HCT116 (cell line): ENCODE results near the gene CBX7. TPM values are rescaled to one million over a fixed set of nuclear protein-coding genes. Genes with fewer than 3 reads are reported as not detected.

Source experiments
- ATAC-seq: fragments of 200-7000 bp; cut with Tn5 transposase; 2 replicates; pipeline ENCODE4 v1.9.1; 2020; ENCODE audit warnings: mild to moderate bottlenecking, moderate library complexity
- BruUV-seq: library from RNA; stranded (reverse); fragments of 400-500 nt; replicated peaks from 2 replicates; lab custom pipeline; 2021; lab: Mats Ljungman, UMichigan
- CTCF ChIA-PET: fragments of 300-600 bp; sonication (Branson Sonifier 250); formaldehyde crosslinking; loops from one replicate; lab custom pipeline; 2021; ENCODE audit warnings: antibody characterized with exemption; lab: Charles Lee
- POLR2A ChIA-PET: fragments of 300-600, 350-600 bp; sonication (Branson Sonifier 250); formaldehyde crosslinking; loops from one replicate; lab custom pipeline; 2021; ENCODE audit warnings: antibody characterized with exemption; lab: Charles Lee
- RAD21 ChIA-PET, 2 experiments: fragments of 300-600 bp; sonication (Branson Sonifier 250); formaldehyde crosslinking; loops; one replicate each; lab custom pipeline; 2023; ENCODE audit warnings: low total read pairs in 2 of 2; ENCODE audit not compliant: uncharacterized antibody in 2 of 2, unreplicated experiment in 2 of 2, low non-redundant PET in 1 of 2; lab: Charles Lee
- DNase-seq: peaks from one replicate; pipeline ENCODE4 v3.0.0-alpha.2; 2010; ENCODE audit warnings: low read depth, low spot score
- H2AFZ ChIP-seq: fragments of 200-600 bp; shearing (Covaris generic), sonication (generic); 2 replicates; pipeline ENCODE4 v1.6.1; 2017; ENCODE audit warnings: low read depth, mixed run types, mixed read lengths, antibody characterized with exemption, low read length; ENCODE audit not compliant: poor library complexity, severe bottlenecking
- H3K27ac ChIP-seq: 2 replicates; pipeline ENCODE4 v1.5.1; 2012; ENCODE audit warnings: low read depth, low read length
- H3K27me3 ChIP-seq: fragments of 200-600 bp; sonication (generic); 2 replicates; pipeline ENCODE4 v1.6.1; 2016; ENCODE audit warnings: mixed run types, low read length, mixed read lengths; ENCODE audit not compliant: insufficient read depth
- H3K36me3 ChIP-seq, 2 experiments: fragments of 200-500 bp in 1 of 2; fragments of 200-600 bp in 1 of 2; sonication (Bioruptor generic) in 1 of 2; sonication (generic) in 1 of 2; 2 replicates each; pipeline versions ENCODE4 v1.5.1 to v1.6.1; 2014 to 2016; ENCODE audit warnings: low read length in 2 of 2, inconsistent platforms in 1 of 2, mixed read lengths in 1 of 2, mixed run types in 1 of 2; ENCODE audit not compliant: insufficient read depth in 2 of 2, control insufficient read depth in 1 of 2
- H3K4me1 ChIP-seq, 2 experiments: fragments of 200-600 bp in 1 of 2; sonication (generic) in 1 of 2; 2 replicates each; pipeline versions ENCODE4 v1.5.1 to v1.6.1; 2012 to 2017; ENCODE audit warnings: low read length in 2 of 2, inconsistent platforms in 1 of 2, mild to moderate bottlenecking in 1 of 2, mixed read lengths in 1 of 2, mixed run types in 1 of 2, moderate library complexity in 1 of 2; ENCODE audit not compliant: insufficient read depth in 2 of 2, control insufficient read depth in 1 of 2
- H3K4me2 ChIP-seq: fragments of 200-600 bp; sonication (generic); 2 replicates; pipeline ENCODE4 v1.6.1; 2017; ENCODE audit warnings: mixed run types, low read length, mixed read lengths
- H3K4me3 ChIP-seq, 2 experiments: fragments of 200-600 bp in 1 of 2; sonication (generic) in 1 of 2; replicated peaks in 1 of 2; 2 replicates each; pipeline ENCODE4 v1.5.1; 2011 to 2016; ENCODE audit warnings: low read length in 2 of 2, control low read depth in 1 of 2, low read depth in 1 of 2, mild to moderate bottlenecking in 1 of 2, mixed read lengths in 1 of 2, mixed run types in 1 of 2
- H3K79me2 ChIP-seq: fragments of 200-600 bp; sonication (generic); 2 replicates; pipeline ENCODE4 v1.6.1; 2017; ENCODE audit warnings: mild to moderate bottlenecking, mixed run types, low read length, moderate library complexity, mixed read lengths; ENCODE audit not compliant: insufficient read depth
- H3K9ac ChIP-seq: fragments of 200-600 bp; sonication (generic); 2 replicates; pipeline ENCODE4 v1.6.1; 2016; ENCODE audit warnings: low read length, mixed read lengths
- H3K9me2 ChIP-seq: fragments of 200-600 bp; sonication (generic), shearing (Covaris generic); 2 replicates; pipeline ENCODE4 v1.6.1; 2017; ENCODE audit warnings: mixed run types, mild to moderate bottlenecking, moderate library complexity; ENCODE audit not compliant: insufficient read depth
- H3K9me3 ChIP-seq, 2 experiments: fragments of 200-500 bp in 1 of 2; fragments of 200-600 bp in 1 of 2; sonication (Bioruptor generic) in 1 of 2; sonication (generic) in 1 of 2; 2 replicates each; pipeline ENCODE4 v1.6.1; 2014 to 2017; ENCODE audit warnings: low read length in 2 of 2, mixed read lengths in 2 of 2, inconsistent platforms in 1 of 2, low read depth in 1 of 2, mild to moderate bottlenecking in 1 of 2, mixed run types in 1 of 2, moderate library complexity in 1 of 2; ENCODE audit not compliant: control insufficient read depth in 1 of 2, insufficient read depth in 1 of 2
- H4K20me1 ChIP-seq: fragments of 200-600 bp; sonication (generic), shearing (Covaris generic); 2 replicates; pipeline ENCODE4 v1.6.1; 2017; ENCODE audit warnings: mixed run types, mild to moderate bottlenecking, moderate library complexity; ENCODE audit not compliant: insufficient read depth
- CBX3 ChIP-seq: IDR thresholded peaks from 2 replicates; pipeline ENCODE4 v1.6.1; 2012; ENCODE audit warnings: low read depth
- CEBPB ChIP-seq: IDR thresholded peaks from 2 replicates; pipeline ENCODE4 v1.6.1; 2012; ENCODE audit warnings: low read depth
- EGR1 ChIP-seq: IDR thresholded peaks from 2 replicates; pipeline ENCODE4 v1.6.1; 2012; ENCODE audit warnings: low read depth
- ELF1 ChIP-seq: IDR thresholded peaks from 2 replicates; pipeline ENCODE4 v1.6.1; 2012; ENCODE audit warnings: low read depth, borderline replicate concordance
- EZH2phosphoT487 ChIP-seq: fragments of 200-600 bp; IDR thresholded peaks from 2 replicates; pipeline ENCODE4 v1.6.1; 2018; ENCODE audit warnings: antibody characterized with exemption, borderline replicate concordance
- POLR2AphosphoS5 ChIP-seq: IDR thresholded peaks from 2 replicates; pipeline ENCODE4 v1.6.1; 2011; ENCODE audit warnings: mild to moderate bottlenecking, low read depth, low read length, moderate library complexity
- SIN3A ChIP-seq: IDR thresholded peaks from 2 replicates; pipeline ENCODE4 v1.6.1; 2012; ENCODE audit warnings: low read depth
- SP1 ChIP-seq: IDR thresholded peaks from 2 replicates; pipeline ENCODE4 v1.6.1; 2012; ENCODE audit warnings: low read depth
- TCF7L2 ChIP-seq: IDR thresholded peaks from 2 replicates; pipeline ENCODE4 v1.7.0; 2011; ENCODE audit warnings: borderline replicate concordance, inconsistent platforms; ENCODE audit not compliant: insufficient read depth, insufficient read length; ENCODE audit errors: extremely low read depth
- YY1 ChIP-seq: IDR thresholded peaks from 2 replicates; pipeline ENCODE4 v1.6.1; 2011; ENCODE audit warnings: low read length, low read depth, moderate library complexity, mild to moderate bottlenecking; ENCODE audit not compliant: insufficient replicate concordance; ENCODE audit errors: extremely low read depth
- intact Hi-C: fragments of 100-400 bp; cut with micrococcal nuclease; formaldehyde crosslinking; loops from 2 replicates; pipeline ENCODE4 v1.10.0; 2022
- total RNA-seq: library from RNA; stranded (reverse); gene quantifications from one replicate; pipeline ENCODE4 v1.2.1, GENCODE V29; 2021; ENCODE audit not compliant: unreplicated experiment
- TF ChIP-seq, protein P1 (sequence below): IDR thresholded peaks from 2 replicates; pipeline ENCODE4 v1.6.1; 2012; ENCODE audit warnings: low read depth
- TF ChIP-seq, protein P2 (sequence below): IDR thresholded peaks from 2 replicates; pipeline ENCODE4 v1.6.1; 2011; ENCODE audit warnings: mild to moderate bottlenecking, low read length, moderate library complexity; ENCODE audit not compliant: insufficient replicate concordance; ENCODE audit errors: extremely low read depth
- TF ChIP-seq, protein P3 (sequence below): IDR thresholded peaks from 2 replicates; pipeline ENCODE4 v1.6.1; 2012

The CBX7 gene
- total RNA-seq, 1 experiment from 2014 or later: 20.1 TPM

DNA sequence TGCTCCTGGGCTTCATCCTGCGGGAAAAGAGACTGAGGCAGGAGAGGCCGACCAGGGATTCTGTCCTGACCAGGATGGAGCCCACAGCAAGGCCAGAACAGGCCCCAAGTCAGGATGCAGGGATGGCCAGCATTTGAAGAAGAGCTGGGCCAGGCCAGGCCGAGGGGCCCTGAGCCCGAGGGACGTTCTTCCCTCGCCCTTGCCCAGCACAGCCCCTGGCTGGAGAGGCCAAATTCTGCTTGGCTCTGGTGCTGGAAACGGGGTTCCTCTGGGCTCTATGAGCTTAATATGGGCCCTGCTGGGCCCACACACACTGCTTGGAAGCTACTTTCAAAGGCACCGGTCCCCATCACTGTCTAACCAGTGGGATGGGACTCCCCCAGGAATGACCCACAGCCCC is 67.8 kb downstream of the CBX7 start:
- TF ChIP-seq EGR1 (no peak), TCF7L2 (no peak), ELF1 (no peak), EZH2phosphoT487 (no peak), POLR2AphosphoS5 (no peak), SP1 (no peak), SIN3A (no peak), YY1 (no peak), CBX3 (no peak), CEBPB (no peak)
- TF ChIP-seq, protein P1, sequence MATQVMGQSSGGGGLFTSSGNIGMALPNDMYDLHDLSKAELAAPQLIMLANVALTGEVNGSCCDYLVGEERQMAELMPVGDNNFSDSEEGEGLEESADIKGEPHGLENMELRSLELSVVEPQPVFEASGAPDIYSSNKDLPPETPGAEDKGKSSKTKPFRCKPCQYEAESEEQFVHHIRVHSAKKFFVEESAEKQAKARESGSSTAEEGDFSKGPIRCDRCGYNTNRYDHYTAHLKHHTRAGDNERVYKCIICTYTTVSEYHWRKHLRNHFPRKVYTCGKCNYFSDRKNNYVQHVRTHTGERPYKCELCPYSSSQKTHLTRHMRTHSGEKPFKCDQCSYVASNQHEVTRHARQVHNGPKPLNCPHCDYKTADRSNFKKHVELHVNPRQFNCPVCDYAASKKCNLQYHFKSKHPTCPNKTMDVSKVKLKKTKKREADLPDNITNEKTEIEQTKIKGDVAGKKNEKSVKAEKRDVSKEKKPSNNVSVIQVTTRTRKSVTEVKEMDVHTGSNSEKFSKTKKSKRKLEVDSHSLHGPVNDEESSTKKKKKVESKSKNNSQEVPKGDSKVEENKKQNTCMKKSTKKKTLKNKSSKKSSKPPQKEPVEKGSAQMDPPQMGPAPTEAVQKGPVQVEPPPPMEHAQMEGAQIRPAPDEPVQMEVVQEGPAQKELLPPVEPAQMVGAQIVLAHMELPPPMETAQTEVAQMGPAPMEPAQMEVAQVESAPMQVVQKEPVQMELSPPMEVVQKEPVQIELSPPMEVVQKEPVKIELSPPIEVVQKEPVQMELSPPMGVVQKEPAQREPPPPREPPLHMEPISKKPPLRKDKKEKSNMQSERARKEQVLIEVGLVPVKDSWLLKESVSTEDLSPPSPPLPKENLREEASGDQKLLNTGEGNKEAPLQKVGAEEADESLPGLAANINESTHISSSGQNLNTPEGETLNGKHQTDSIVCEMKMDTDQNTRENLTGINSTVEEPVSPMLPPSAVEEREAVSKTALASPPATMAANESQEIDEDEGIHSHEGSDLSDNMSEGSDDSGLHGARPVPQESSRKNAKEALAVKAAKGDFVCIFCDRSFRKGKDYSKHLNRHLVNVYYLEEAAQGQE: no peak
- TF ChIP-seq, protein P2, sequence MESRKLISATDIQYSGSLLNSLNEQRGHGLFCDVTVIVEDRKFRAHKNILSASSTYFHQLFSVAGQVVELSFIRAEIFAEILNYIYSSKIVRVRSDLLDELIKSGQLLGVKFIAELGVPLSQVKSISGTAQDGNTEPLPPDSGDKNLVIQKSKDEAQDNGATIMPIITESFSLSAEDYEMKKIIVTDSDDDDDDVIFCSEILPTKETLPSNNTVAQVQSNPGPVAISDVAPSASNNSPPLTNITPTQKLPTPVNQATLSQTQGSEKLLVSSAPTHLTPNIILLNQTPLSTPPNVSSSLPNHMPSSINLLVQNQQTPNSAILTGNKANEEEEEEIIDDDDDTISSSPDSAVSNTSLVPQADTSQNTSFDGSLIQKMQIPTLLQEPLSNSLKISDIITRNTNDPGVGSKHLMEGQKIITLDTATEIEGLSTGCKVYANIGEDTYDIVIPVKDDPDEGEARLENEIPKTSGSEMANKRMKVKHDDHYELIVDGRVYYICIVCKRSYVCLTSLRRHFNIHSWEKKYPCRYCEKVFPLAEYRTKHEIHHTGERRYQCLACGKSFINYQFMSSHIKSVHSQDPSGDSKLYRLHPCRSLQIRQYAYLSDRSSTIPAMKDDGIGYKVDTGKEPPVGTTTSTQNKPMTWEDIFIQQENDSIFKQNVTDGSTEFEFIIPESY: no peak
- TF ChIP-seq, protein P3, sequence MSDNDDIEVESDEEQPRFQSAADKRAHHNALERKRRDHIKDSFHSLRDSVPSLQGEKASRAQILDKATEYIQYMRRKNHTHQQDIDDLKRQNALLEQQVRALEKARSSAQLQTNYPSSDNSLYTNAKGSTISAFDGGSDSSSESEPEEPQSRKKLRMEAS: no peak
- Histone ChIP-seq H2AFZ (no peak overlapping the region), H3K27ac (no peak overlapping the region), H4K20me1 (no peaks in the 10 kb centered on the region), H3K4me3 (no peak overlapping the region), H3K9me2 (no peaks in the 10 kb centered on the region), H3K79me2 (no peaks in the 10 kb centered on the region), H3K36me3 (no peaks in the 10 kb centered on the region), H3K4me2 (no peak overlapping the region), H3K9me3 (no peaks in the 10 kb centered on the region), H3K27me3 (no peaks in the 10 kb centered on the region), H3K4me1 (peaks cover 0 to 6% of the 10 kb centered on the region in 2 experiments; a peak in 1 of 4 replicates), H3K9ac (no peak overlapping the region)
- intact Hi-C loops: no loop called here
- ChIA-PET RAD21 (no interaction called here), CTCF (no interaction called here), POLR2A (no interaction called here)
- DNase-seq (no peak), ATAC-seq (no peak)
- no TSS peak for BruUV-seq
